ENCODE data around the gene SLC22A17. TPM values are rescaled to one million over a fixed set of nuclear protein-coding genes. Genes with fewer than 3 reads are reported as not detected.

SLC22A17 gene
- total RNA-seq, 4 donors from 2014 or later = 7.7 to 13.0 (median 8.4) TPM

DNA sequence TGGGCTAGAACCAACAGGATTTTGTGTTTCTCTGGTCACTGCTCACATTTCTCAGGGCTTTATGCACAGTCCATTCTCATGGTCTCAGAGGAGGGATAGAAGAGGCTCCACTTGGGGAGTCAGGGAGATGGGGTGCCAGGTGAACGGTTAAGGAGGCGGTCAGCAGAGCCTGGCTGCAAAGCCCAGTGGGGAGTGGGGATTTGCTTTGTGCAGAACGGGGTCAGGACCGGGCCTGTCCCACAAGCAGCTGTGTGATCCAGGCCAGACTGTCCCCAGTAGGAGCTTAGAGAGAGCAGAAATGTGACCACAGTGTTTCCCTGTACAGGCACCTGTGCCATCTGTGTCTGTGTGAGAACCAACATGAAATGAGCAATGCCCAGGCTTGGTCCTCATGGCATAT is 28.3 kb upstream of the SLC22A17 start:
- no peak for ATAC-seq (ENCODE audit: low FRiP score)
- TF ChIP-seq, protein P1, sequence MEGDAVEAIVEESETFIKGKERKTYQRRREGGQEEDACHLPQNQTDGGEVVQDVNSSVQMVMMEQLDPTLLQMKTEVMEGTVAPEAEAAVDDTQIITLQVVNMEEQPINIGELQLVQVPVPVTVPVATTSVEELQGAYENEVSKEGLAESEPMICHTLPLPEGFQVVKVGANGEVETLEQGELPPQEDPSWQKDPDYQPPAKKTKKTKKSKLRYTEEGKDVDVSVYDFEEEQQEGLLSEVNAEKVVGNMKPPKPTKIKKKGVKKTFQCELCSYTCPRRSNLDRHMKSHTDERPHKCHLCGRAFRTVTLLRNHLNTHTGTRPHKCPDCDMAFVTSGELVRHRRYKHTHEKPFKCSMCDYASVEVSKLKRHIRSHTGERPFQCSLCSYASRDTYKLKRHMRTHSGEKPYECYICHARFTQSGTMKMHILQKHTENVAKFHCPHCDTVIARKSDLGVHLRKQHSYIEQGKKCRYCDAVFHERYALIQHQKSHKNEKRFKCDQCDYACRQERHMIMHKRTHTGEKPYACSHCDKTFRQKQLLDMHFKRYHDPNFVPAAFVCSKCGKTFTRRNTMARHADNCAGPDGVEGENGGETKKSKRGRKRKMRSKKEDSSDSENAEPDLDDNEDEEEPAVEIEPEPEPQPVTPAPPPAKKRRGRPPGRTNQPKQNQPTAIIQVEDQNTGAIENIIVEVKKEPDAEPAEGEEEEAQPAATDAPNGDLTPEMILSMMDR (IDR thresholded peaks at IDR 0.05) = no peak
- DNase-seq (ENCODE audit: low spot score) = no peak

DNA sequence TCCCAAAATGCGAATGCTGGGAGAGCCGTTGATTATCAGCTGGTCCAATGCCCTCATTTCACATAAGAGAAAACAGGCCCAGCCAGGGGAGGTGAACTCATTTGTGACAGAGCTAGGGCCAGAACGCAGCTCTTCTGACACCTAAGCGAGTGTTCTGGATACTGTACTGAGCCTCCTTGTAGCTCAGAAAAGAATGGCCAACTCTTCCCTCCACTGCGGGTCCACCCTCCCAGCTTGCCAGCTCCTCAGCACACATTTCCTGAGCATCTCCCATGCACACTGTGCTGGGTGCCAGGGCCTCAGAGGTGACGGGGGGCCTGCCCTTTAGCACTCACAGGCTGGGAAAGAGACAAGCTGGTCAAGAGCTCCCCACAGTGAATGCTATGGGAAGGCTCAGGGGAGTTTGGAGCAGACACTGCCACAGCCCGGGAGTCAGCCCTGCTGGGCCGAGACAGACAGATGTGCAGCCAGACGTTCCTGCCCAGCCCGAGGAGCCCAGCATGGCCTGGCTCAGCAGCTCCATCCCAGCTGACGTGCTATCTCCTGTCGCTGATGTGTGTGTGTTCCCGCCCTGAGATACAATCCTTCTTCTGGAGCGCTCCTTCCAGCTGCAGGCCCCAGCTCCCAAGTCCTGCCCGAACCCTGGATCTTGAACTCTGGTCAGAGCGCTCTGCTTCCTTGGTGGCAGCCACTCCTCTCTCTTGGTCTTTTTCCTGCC is 27.7 kb upstream of the SLC22A17 start:
- TF ChIP-seq, protein P1 (IDR thresholded peaks at IDR 0.05) = no peak
- DNase-seq (ENCODE audit: low spot score) = no peak
- peak; percentile 12 for ATAC-seq (ENCODE audit: low FRiP score)

DNA sequence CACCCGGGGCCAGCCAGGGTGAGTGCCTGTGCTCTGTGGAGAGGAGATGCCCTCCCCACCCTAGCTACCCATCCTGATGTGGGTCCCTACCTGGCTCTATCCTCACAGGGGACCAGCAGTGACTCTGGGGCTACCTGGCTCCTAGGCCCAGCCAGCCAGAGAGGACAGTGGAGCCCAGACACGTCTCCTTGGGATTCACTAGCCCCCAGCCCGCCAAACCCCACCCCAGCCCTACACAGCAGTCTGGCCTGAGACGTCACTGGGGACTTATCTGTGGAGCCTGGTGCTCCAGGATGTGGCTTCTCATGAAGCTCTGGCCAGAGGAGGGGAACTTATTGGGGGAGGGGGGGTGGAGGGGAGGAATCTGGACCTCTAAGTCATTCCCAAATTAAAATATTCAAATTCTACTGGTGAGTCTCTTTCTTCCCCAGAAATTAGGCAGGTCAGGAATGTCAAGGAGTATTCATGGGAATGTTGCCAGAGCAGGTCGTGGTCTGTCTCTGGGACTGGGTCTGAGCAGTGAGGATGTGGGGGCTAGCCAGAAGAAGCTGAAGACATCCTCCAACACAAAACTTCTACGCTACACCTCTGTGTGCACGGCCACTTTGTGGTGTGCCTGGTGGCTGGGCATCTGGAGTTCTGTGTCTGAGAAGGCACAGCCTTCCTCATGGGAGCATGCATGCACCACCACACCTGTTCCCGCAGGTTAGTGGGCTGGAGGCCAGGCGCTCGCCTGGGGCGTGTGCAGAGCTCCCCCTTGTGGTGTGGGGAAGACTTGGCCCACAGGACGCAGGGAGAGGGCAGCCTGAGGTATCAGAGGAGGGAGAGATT is 26.9 kb upstream of the SLC22A17 start:
- TF ChIP-seq, protein P1 (IDR thresholded peaks at IDR 0.05) = peak in 1 of 3 donors; percentile 66
- DNase-seq (ENCODE audit: low spot score) (no peak), ATAC-seq (ENCODE audit: low FRiP score) (peak; percentile 54)

DNA sequence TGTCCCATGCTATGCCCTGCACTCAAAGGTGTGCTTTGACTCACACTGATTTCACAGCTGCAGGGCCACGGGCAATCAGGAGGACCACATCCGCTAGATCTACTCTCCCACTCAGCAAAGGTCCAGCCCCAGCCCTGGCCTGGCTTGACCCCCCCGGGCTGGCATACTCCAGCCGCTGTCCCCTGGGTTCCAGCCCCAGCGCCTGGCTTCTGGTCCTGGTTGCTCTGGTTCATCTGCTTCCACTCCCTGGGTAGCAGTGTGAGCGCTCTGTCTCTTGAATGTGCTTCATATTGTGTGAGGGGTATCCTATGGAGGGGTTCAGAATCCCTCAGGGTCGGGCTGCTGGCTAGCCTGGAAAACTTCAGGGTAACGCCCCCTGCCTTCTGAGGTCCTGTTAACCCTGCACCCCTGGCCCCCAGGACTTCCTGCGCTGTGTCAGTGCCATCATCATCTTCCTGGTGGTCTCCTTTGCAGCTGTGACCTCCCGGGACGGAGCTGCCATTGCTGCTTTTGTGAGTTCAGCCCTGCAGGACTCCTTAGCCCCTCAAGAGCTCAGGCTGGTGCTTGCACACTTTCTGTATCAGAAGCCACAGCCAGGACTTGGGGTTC is 26.0 kb upstream of the SLC22A17 start:
- no peak for DNase-seq (ENCODE audit: low spot score)
- TF ChIP-seq, protein P1 (IDR thresholded peaks at IDR 0.05) = no peak
- ATAC-seq (ENCODE audit: low FRiP score) = no peak

DNA sequence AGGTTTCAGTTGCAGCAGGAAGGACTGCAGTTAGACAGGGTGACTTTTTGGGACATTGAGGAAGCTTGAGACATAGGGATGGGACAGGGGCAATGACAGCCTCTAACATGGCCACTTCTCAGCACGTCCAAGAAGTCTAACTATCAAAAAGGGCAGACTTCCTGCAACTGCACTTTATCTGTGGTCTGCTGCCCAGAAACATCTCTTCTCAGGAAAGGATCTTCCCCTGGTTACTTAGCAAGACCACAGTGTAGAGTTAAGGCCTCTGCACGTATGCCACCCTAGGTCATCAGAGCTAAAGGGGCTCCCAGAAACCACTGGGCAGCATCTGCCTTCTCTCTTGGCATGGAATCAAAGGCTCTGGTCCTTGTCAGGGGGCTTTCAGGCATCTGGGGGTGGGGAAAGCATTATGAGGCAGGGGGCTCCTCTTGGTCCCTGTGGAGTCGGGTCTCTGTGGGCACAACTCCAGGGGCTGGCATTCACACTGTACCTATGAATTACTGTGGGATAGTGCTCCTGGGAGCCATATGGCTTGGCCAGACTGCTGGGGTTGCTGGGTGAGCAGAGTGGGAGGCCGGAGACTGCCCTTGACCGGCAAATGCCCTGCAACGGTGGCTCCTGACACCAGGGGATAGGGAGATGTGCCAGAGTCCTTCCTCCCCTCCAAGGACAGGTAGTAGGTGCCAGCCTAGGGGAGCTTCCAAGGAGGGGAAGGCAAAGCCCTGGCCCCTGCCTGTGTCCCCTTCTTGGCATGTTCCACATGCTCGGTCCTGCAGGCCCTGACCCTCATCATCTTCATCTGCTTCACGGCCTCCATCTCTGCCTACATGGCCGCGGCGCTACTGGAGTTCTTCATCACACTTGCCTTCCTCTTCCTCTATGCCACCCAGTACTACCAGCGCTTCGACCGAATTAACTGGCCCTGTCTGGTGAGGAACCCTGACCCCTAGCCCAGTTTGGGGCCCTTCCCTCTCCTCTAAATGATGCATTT is 25.2 kb upstream of the SLC22A17 start:
- DNase-seq (ENCODE audit: low spot score) (no peak), ATAC-seq (ENCODE audit: low FRiP score) (no peak)
- TF ChIP-seq, protein P1 (IDR thresholded peaks at IDR 0.05) = no peak

DNA sequence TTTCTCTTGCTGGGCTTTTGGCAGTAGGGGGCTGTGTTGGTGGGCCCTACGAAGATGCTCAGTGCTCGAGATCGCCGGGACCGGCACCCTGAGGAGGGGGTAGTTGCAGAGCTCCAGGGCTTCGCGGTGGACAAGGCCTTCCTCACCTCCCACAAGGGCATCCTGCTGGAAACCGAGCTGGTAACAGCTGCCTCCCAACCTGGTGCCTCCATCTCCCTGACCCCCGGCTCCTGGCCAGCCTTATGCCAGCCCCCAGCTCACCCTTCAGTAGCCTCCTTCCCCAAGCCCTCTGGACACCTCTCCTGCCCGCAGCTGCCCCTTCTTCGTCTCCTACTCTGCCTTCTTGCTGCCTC is 24.5 kb upstream of the SLC22A17 start:
- ATAC-seq (ENCODE audit: low FRiP score) = no peak
- TF ChIP-seq, protein P1 (IDR thresholded peaks at IDR 0.05) = no peak
- DNase-seq (ENCODE audit: low spot score) = no peak

All from omental fat pad (tissue), 4 donors.